ENCODE data around the gene TNFAIP2. TPM values are rescaled to one million over a fixed set of nuclear protein-coding genes. Genes with fewer than 3 reads are reported as not detected.
A peak's percentile ranks its signal among the peaks of the same experiment; 100 is the strongest.

Gene TNFAIP2
- total and polyA plus RNA-seq, 8 donors: 28.4 to 237 (median 34.7) TPM

GRCh38 chr14:103094406-103095209 is 28.7 kb upstream of the TNFAIP2 start, which contains the start of gene EXOC3L4:
Gene EXOC3L4 (plus strand): TSS chr14:103094725. CDS start chr14:103100220, 5,495 bp downstream.
- H3K27ac ChIP-seq: peak within 1 kb of the TSS; percentile 26 to 60
- H3K4me3 ChIP-seq: peak within 1 kb of the TSS in 1 of 2 donors; percentile 19
- intact Hi-C loops (cut with DNase I): no loop called here

GRCh38 chr14:103095210-103095778 is 28.0 kb upstream of the TNFAIP2 start:
- Histone ChIP-seq H3K36me3 (no peaks in the 10 kb centered on the region), H3K4me3 (peak overlapping the region in 1 of 2 donors; percentile 19), H3K4me1 (peaks cover 3 to 23% of the 10 kb centered on the region in 2 donors), H3K27ac (no peak overlapping the region), H3K27me3 (peaks cover 0 to 42% of the 10 kb centered on the region in 2 donors), H3K9me3 (no peaks in the 10 kb centered on the region)
- intact Hi-C loops (cut with DNase I): no loop called here
- no peak for TF ChIP-seq CTCF (IDR thresholded peaks at IDR 0.05)
- DNase-seq (peak in 1 of 4 donors; percentile 59), ATAC-seq (no peak)

More at GRCh38 chr14:103094406-103095209, 28.7 kb upstream of the TNFAIP2 start, which contains the start of gene EXOC3L4:
- DNase-seq: peak in 2 of 4 donors; percentile 65 to 75
- Histone ChIP-seq H3K36me3 (no peaks in the 10 kb centered on the region), H3K9me3 (no peaks in the 10 kb centered on the region), H3K4me1 (peaks cover 3 to 23% of the 10 kb centered on the region in 2 donors), H3K27me3 (peaks cover 0 to 37% of the 10 kb centered on the region in 2 donors)
- TF ChIP-seq CTCF (IDR thresholded peaks at IDR 0.05): no peak
- peak; percentile 6 for ATAC-seq

- Histone ChIP-seq H3K36me3 (no peaks in the 10 kb centered on the region), H3K27ac (no peak overlapping the region), H3K4me1 (peaks cover 0 to 17% of the 10 kb centered on the region in 2 donors), H3K4me3 (no peak overlapping the region), H3K27me3 (peaks cover 0 to 42% of the 10 kb centered on the region in 2 donors), H3K9me3 (no peaks in the 10 kb centered on the region)
- no peak for DNase-seq
- no peak for ATAC-seq
- intact Hi-C loops (cut with DNase I): no loop called here
- no peak for TF ChIP-seq CTCF (IDR thresholded peaks at IDR 0.05)
Observed at GRCh38 chr14:103096387-103096786, 26.9 kb upstream of the TNFAIP2 start.

GRCh38 chr14:103097244-103097993 is 25.8 kb upstream of the TNFAIP2 start:
- H3K36me3 ChIP-seq: no peaks in the 10 kb centered on the region
- ATAC-seq (no peak), DNase-seq (peak in 1 of 4 donors; percentile 61)
- intact Hi-C loops (cut with DNase I): no loop called here
- no peak overlapping the region for H3K27ac ChIP-seq
- H3K9me3 ChIP-seq: no peaks in the 10 kb centered on the region
- H3K4me1 ChIP-seq: peaks cover 0 to 18% of the 10 kb centered on the region in 2 donors
- peaks cover 9 to 47% of the 10 kb centered on the region in 2 donors for H3K27me3 ChIP-seq
- H3K4me3 ChIP-seq: no peak overlapping the region
- TF ChIP-seq CTCF (IDR thresholded peaks at IDR 0.05): no peak

Measured in left lung (tissue), 10 donors.